Thoracic aorta (tissue), 2 donors: ENCODE measurements around the gene IKBIP. TPM values are rescaled to one million over a fixed set of nuclear protein-coding genes. Genes with fewer than 3 reads are reported as not detected.
"Not testable (repeated sequence)": the region's sequence is repeated elsewhere in the genome, so short reads cannot be mapped to it uniquely, and the experiment has no call there.

Source experiments
- ATAC-seq: fragments of 150-250 bp; one replicate; pipeline ENCODE4 v1.8.0; 2017; ENCODE audit warnings: low read depth; ENCODE audit not compliant: insufficient number of reproducible peaks, low FRiP score
- DNase-seq: peaks from one replicate; pipeline ENCODE4 v3.0.0-alpha.2; 2020; ENCODE audit warnings: low spot score
- H3K27ac ChIP-seq, 2 donors: fragments of 200-600 bp; sonication (generic); 1 replicate in 1 of 2; 2 replicates in 1 of 2; pipeline ENCODE4 v1.5.1; 2016; ENCODE audit warnings: mild to moderate bottlenecking in 2 of 2, moderate library complexity in 2 of 2
- H3K27me3 ChIP-seq: fragments of 200-600 bp; sonication (generic); replicated peaks from 2 replicates; pipeline ENCODE4 v1.6.0; 2016; ENCODE audit warnings: mild to moderate bottlenecking; ENCODE audit not compliant: insufficient read depth
- H3K36me3 ChIP-seq: fragments of 200-600 bp; sonication (generic); one replicate; pipeline ENCODE4 v1.5.1; 2016
- H3K4me1 ChIP-seq, 2 donors: fragments of 200-600 bp; sonication (generic); 1 replicate in 1 of 2; 2 replicates in 1 of 2; pipeline versions ENCODE4 v1.5.1 to v1.6.0; 2016; ENCODE audit warnings: low read depth in 2 of 2, mild to moderate bottlenecking in 1 of 2; ENCODE audit not compliant: control insufficient read depth in 1 of 2
- H3K4me3 ChIP-seq: fragments of 200-600 bp; sonication (generic); 2 replicates; pipeline ENCODE4 v1.5.1; 2016; ENCODE audit warnings: mild to moderate bottlenecking
- H3K9me3 ChIP-seq: fragments of 200-600 bp; sonication (generic); 2 replicates; pipeline ENCODE4 v1.5.1; 2016
- CTCF ChIP-seq: fragments of 200-600 bp; sonication (generic); IDR thresholded peaks from one replicate; pipeline ENCODE4 v1.5.1; 2019; ENCODE audit warnings: antibody characterized with exemption
- total RNA-seq, 2 donors: library from RNA; depleted of rRNA; stranded (reverse); fragments of >200 nt; gene quantifications; one replicate each; pipeline versions ENCODE4 v1.1.0 to v1.2.3, GENCODE V29; 2016

The IKBIP gene
- total RNA-seq, 2 donors from 2014 or later, result 12.3 to 15.2 TPM

DNA sequence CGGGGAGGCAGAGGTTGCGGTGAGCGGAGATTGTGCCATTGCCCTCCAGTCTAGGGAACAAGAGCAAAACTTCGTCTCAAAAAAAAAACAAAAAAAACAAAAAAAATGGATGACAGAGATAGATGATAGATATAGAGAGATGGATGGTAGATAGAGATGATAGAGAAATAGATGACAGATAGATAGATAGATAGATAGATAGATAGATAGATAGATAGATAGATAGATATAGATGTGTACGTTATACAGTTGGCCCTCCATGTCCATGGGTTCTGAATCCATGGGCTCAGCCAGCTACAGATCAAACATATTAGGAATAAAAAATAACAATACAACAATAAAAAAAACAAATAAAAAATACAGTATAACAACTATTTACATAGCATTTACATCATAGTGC lies 63.9 kb downstream of the IKBIP start:
- no peaks in the 10 kb centered on the region for H3K27me3 ChIP-seq
- no peak overlapping the region for H3K4me3 ChIP-seq
- TF ChIP-seq CTCF, result no peak
- H3K36me3 ChIP-seq, result no peaks in the 10 kb centered on the region
- ATAC-seq (no peak), DNase-seq (no peak)
- no peaks in the 10 kb centered on the region for H3K9me3 ChIP-seq
- H3K27ac ChIP-seq, result no peak overlapping the region
- H3K4me1 ChIP-seq, result no peaks in the 10 kb centered on the region

GRCh38 chr12:98579835-98580234 lies 64.8 kb downstream of the IKBIP start:
- Histone ChIP-seq H3K4me3 (no peak overlapping the region), H3K27me3 (no peaks in the 10 kb centered on the region), H3K27ac (no peak overlapping the region), H3K36me3 (no peaks in the 10 kb centered on the region), H3K9me3 (no peaks in the 10 kb centered on the region), H3K4me1 (no peaks in the 10 kb centered on the region)
- ATAC-seq, result no peak
- no peak for DNase-seq
- no peak for TF ChIP-seq CTCF

DNA sequence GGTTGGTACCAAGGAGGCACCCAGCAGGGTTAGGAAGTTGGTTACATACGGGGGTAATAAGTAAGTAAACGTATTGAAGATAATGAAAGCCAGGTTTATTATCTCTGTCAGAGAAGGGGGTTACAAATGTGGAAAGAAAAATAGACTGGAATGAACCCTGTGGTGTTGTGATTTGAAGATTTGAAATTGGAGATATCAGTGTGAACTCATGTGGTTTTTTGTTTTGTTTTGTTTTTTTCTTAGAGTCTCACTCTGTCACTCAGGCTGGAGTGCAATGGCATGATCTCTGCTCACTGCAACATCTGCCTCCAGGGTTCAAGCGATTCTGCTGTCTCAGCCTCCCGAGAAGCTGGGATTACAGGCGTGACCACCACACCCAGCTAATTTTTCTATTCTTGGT lies 65.2 kb downstream of the IKBIP start:
- DNase-seq (no peak), ATAC-seq (no peak)
- no peak overlapping the region for H3K27ac ChIP-seq
- TF ChIP-seq CTCF, result no peak
- no peaks in the 10 kb centered on the region for H3K4me1 ChIP-seq
- H3K9me3 ChIP-seq, result no peaks in the 10 kb centered on the region
- no peaks in the 10 kb centered on the region for H3K36me3 ChIP-seq
- H3K4me3 ChIP-seq, result no peak overlapping the region
- H3K27me3 ChIP-seq, result no peaks in the 10 kb centered on the region

DNA sequence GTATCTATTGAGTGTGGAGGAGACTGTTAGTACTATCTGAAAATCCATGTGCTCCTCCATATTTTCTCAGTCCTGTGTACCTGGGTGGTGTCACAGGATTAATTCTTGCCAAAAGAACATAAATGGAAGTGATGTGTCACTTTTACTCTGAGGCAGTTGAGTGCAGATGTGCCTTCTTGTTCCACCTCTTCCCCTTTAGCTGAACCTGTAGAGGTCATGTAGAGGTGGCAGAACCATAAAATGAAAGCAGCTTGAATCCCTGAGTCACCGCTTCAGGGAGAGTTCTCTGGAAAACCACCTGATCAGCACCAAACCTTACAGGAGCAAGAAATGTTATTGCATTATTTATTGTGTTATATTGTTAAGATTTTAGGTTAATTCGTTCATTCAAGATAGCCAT lies 65.8 kb downstream of the IKBIP start:
- Histone ChIP-seq H3K9me3 (no peaks in the 10 kb centered on the region), H3K4me3 (no peak overlapping the region), H3K27me3 (no peaks in the 10 kb centered on the region), H3K27ac (no peak overlapping the region), H3K4me1 (no peaks in the 10 kb centered on the region), H3K36me3 (no peaks in the 10 kb centered on the region)
- no peak for DNase-seq
- no peak for TF ChIP-seq CTCF
- no peak for ATAC-seq

GRCh38 chr12:98578392-98578791 lies 66.2 kb downstream of the IKBIP start:
- Histone ChIP-seq H3K27ac (no peak overlapping the region), H3K9me3 (no peaks in the 10 kb centered on the region), H3K4me1 (no peaks in the 10 kb centered on the region), H3K36me3 (no peaks in the 10 kb centered on the region), H3K27me3 (no peaks in the 10 kb centered on the region), H3K4me3 (no peak overlapping the region)
- DNase-seq (no peak), ATAC-seq (no peak)
- no peak for TF ChIP-seq CTCF

DNA sequence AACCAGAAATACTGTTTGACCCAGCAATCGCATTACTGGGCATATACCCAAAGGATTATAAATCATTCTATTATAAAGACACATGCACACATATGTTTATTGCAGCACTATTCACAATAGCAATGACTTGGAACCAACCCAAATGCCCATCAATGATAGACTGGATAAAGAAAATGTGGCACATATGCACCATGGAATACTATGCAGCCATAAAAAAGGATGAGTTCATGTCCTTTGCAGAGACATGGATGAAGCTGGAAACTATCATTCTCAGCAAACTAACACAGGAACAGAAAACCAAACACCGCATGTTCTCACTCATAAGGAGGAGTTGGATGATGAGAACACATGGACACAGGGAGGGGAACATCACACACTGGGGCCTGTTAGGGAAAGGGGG lies 67.8 kb downstream of the IKBIP start:
- ATAC-seq, H3K4me1 ChIP-seq, H3K4me3 ChIP-seq, DNase-seq, H3K36me3 ChIP-seq, H3K9me3 ChIP-seq, H3K27ac ChIP-seq, H3K27me3 ChIP-seq: not testable (repeated sequence)
